ENCODE results near the gene MYBPH.

MYBPH gene

GRCh38 chr1:203127666-203128430 is 47.8 kb downstream of the MYBPH start, which contains the start of gene ADORA1:
Gene ADORA1 (plus strand): TSS chr1:203127726. CDS start chr1:203128842, 1,116 bp downstream.
- no peak for DNase-seq

DNA sequence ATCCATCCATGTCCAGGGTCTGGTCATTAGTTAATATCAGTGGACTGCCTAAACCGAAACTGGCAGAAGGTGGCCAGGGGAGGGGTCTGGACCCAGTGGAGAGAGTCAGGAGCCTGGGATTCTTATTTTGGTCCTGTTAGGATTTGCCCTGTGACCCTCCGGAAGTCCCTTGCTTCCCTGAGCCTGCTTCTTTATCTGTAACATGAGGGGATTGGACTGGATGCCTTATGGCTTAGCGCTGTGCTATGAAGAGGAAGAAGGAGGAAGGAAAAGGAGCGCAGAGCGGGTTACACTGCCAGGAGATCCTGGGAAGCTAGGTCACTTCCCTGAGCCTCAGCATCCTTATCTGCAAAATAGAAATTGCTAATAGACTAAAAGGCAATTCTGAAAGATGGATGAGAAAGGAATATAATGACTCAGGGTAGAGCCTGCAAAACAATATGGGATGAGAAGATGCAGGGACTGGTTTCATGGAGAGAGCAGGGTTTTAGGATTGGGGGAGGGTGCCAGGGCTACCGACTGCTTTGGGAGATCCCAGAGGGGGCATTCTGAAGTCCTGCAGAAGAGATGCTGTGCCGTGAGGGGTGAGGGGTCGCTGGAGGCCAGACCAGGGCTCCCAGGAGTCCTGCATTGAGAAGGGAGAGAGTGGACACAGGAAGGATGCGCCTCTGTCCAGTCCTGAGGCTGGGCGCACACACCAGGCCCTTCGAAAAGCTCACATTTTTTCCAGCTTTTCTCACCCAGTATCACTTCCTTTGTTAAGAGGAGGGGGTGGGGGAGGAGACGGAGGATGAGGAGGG is 48.6 kb downstream of the MYBPH start:
- no peak for DNase-seq

DNA sequence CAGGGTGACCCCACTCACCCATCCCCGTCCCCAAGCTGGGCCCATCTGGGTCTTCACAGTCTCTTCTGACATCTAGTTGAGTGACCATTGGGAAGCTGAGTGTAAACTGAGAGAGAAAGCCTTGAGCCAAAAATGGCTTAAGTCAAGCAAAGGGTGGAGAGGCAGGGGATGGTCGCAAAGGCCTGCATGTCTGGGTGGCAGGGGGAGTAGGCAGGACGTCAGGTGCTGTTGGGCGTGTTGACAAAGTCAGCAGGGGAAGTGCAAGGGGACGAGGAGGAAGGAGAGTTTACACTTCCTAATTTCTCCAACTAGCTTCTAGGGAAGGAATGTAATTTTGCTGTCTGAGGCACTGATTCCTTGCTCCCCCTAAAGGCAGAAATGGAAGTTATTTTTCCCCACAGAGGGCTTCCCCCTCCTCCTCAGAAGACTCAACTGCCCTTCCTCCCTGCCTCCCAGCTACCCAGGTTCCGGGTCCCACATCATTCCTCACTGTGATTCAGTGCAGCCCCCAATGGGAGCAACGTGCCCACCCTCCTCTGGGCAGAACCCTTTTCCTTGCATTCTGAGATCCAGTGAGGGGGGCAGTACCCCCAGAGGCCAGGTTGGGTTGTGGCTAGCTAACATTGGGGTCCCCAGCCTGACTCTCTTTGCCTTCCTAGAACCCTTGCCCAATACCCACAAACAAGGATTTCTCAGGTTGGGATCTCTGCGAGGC is 49.3 kb downstream of the MYBPH start:
- DNase-seq = no peak

GRCh38 chr1:203124546-203125317 is 50.9 kb downstream of the MYBPH start:
- no peak for DNase-seq

DNA sequence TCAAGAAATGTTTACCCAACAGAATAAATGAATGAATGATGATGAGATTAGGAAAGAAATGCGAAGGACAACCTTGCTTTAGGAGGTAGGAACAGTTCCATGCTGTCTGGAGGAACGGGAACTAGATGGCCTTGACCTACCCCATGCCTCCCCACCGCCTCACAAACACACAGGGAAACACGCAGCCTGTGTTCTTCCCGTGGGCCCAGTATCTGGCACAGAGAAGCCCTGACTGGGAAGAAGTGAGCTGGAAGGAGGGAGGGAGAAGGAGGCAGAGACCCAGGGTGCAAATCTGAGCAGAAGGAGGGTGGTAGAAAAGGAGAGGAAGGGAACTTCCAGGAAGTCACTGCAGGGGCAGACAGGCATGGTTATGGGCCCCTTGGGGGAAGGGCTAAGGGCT is 51.6 kb downstream of the MYBPH start:
- no peak for DNase-seq

DNA sequence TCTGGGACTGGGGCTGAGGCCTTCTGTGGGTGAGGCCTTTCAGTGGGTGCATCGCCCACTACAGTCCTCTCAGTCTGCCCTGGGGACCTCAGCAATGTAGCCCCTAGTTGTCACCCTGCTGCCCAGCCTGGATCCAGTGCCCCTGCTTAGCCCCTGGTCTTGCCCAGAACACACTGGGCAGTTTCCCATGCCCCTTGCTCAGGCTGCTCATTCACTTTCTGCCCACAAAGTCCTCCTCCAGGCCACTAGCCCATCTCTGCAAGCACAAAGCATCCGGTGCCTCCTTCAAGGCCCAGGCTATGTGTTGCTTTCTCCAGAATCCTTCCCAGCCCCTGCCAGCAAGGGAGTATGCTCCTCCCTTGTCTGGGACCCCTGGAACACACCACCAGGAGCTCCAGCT is 53.5 kb downstream of the MYBPH start:
- no peak for DNase-seq

GRCh38 chr1:203121186-203122015 is 54.2 kb downstream of the MYBPH start:
- DNase-seq = no peak

- no peak for DNase-seq
These were observed 55.1 kb downstream of the MYBPH start for GRCh38 chr1:203120325-203121153.
